Stimulated activated CD4-positive, alpha-beta T cell treated with anti-CD3 and anti-CD28 coated beads, TNF-alpha, amount 100 ng/mL, for 4 hours (primary cell): ENCODE data around the gene L3MBTL4.
"Not testable (repeated sequence)": the region's sequence is repeated elsewhere in the genome, so short reads cannot be mapped to it uniquely, and the experiment has no call there.

Experiments
- DNase-seq, 3 experiments: peaks; one replicate each; pipeline ENCODE4 v3.0.0-alpha.2; 2020; ENCODE audit warnings: low read depth in 3 of 3

The L3MBTL4 gene

GRCh38 chr18:6311456-6312215 lies 103.1 kb downstream of the L3MBTL4 start:
- no peak for DNase-seq

- no peak for DNase-seq
Observed at GRCh38 chr18:6310714-6311113, 104.0 kb downstream of the L3MBTL4 start.

GRCh38 chr18:6297875-6298274 lies 116.8 kb downstream of the L3MBTL4 start:
- no peak for DNase-seq

GRCh38 chr18:6294148-6294784 lies 120.4 kb downstream of the L3MBTL4 start:
- DNase-seq, result no peak

DNA sequence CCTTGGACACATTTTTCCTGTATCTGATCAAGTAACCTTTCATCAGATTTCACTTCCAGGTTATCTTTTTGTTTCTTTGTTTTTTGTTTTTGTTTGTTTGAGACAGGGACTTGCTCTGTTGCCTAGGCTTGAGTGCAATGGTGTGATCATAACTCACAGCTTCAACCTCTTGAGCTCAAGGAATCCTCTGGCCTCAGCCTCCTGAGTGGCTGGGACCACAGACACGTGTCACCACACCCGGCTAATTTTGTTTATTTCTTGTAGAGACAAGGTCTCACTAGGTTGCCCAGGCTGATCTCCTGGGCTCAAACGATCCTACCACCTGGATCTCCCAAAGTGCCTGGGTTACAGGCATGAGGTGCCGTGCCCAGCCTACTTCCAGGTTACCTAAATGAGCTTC lies 124.9 kb downstream of the L3MBTL4 start:
- no peak for DNase-seq

DNA sequence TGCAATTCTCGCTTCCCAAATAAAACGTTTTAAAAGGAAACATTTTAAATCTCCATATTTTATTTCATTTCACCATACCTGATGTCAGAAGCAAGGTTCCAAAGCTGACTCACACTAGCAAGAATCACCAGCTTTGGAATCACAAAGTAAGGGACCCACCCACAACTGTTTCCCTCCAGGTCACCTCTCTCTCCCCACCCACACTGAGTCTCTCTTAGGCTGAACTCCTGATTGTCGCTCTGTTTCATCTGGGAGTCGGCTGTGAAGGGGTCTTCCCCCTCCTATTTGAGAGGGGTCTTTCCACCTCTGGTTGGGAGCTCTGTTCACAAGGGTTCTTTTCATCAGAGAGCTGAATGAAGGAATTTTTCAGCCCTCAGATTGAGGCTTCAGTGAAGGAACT lies 128.1 kb downstream of the L3MBTL4 start:
- no peak for DNase-seq

DNA sequence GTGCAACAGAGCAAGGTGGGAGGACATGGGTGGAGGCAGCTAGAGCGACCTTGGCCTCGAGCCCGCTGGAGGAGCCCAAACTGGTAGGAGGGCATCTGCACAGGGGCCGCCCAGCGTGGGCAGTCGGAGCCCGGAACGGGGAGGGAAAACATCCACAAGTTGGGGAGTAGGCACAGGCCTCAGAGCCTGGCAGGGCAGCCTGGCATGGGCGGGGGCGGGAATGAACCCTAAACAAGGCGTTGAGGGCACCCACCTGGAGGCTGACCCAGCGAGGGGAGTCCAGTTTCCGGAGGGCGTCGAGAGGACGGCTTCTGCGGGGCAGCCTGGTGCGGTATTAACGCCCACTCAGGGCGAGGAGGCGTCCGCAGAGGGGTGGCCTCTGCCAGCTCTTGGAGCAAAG lies 129.9 kb downstream of the L3MBTL4 start:
- DNase-seq, result no peak

DNA sequence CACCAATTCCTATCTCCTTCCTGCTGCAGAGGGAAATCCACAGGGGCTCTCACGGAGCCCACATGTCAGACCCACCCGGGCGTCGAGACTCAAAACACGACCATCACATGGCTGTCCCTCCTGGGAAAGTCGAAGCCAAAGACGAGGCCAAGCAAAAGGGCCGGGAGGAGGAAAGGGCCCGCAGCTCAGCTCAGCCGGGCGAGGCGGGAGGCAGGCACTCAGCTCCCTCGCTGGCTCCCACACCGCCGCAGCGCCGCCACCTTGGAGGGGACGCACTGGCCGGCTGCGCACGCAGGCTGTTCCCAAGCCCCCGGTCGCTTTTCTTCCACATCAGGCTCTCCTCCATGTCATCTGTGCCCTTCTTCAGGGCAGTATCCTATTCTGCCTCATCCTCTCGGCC lies 130.4 kb downstream of the L3MBTL4 start:
- no peak for DNase-seq

GRCh38 chr18:6281874-6282273 lies 132.8 kb downstream of the L3MBTL4 start:
- no peak for DNase-seq

DNA sequence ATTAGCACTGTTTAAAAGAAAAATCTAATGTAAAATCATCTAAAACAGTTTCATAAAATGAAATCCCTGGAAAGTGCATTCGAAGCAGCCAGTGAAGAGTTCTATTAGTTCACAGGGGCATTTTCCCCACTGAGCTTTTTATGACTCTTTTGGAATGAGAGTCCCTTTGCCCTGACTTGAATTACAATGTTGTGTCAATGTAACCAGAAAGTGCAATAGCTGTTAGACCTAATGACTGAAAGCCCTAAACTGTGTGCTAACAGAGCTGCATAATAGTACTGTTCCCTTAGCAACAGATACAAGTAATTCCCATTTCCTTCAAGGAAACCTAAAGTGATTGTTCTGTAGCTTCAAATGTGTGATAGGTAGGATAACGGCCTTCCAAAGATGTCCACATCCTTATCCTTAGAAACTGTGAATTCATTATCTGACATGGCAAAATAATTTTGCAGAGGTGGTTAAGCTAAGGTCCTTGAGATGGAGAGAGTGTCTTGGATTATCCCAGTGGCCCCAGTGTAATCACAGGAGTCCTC lies 134.4 kb downstream of the L3MBTL4 start:
- no peak for DNase-seq

GRCh38 chr18:6279308-6279707 lies 135.4 kb downstream of the L3MBTL4 start:
- no peak for DNase-seq

GRCh38 chr18:6273423-6273822 lies 141.3 kb downstream of the L3MBTL4 start:
- no peak for DNase-seq

GRCh38 chr18:6272144-6272543 lies 142.6 kb downstream of the L3MBTL4 start:
- not testable (repeated sequence) for DNase-seq

DNA sequence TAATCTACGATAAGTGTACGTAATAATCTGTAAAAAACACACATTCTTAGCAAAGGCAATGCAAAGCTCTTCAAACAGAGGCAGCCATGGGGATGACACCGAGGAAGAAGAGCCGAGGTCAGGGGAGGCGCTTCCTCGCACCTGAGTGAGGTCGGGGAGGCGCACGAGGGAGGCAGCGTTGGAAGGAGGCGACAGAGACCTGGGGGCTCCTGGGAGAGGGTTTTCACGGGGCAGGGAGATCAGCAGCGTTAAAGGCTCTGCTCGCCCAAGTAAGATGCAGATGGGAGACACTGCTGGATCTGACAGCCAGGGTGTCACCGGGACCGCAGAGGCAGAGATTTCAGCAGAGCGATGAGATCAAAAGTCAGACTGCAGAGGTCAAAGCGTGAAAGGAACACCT lies 143.1 kb downstream of the L3MBTL4 start:
- DNase-seq, result no peak

GRCh38 chr18:6270771-6271216 lies 143.9 kb downstream of the L3MBTL4 start:
- no peak for DNase-seq

DNA sequence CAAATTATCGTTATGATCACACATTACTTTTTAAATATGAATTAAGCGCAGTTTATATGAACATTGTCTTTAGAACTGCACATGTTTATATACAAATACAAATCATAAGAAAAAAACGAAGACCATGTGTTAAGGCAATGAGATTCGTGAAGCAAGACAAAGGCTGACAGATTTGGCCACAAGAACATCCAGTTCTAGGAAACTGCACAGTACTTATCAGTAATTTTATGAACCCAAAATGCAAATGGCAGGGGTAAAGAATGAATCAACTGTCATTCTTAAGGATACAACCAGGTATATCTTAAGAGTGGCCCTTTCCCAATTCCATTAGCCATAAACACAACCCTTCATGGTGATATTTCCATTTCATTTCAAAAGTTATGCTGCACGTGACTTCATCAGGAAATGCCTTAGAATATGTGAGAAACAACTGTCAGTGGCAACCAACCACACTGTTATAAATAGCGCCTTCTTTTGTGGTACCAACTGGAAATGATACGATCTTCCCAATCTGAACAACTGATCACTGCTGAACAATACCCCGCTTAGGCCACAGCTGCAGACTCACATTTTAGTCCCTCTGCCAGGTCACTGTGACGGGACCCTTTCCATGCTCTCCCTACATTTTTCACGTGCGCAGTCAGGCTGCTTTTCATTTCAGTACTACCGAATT lies 144.9 kb downstream of the L3MBTL4 start:
- DNase-seq, result no peak

DNA sequence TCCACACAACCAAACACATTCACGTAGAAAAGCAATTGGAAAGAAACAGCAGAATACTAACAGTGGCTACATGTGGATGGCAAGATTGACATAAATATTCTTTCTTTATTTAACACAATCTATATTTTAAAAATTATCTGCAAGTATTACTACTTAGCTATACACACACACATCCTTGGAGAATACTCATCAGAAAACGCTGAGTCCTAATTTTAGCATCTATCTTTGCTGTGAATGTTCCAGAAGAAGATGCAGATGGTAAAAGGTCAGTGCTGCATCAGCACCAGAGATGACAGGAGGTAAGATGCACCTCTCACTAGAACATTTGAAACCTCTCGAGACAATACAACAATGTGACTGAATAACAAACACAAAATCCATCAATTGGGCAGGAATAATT lies 148.5 kb downstream of the L3MBTL4 start:
- no peak for DNase-seq

DNA sequence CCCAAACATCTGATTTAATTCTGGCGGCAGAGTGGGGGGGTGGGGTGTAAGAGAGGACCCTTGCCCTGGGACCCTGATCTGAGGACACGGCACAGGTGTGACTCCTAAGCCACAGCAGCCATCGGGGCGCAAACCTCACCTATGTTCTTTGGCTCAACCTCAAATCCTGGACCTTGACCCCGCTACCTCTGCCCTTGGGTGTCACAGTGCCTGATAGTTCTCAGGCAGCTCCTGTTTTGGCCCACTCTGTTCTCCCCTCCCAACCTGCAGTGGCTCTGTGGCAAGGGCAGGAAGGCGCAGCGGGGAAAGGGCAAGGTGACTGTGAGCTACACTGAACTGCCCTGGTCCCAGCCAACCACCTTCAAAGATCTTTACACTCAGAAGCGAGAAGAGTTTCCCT lies 152.8 kb downstream of the L3MBTL4 start:
- DNase-seq, result no peak

- DNase-seq, result not testable (repeated sequence)
Observed at GRCh38 chr18:6259324-6259723, 155.4 kb downstream of the L3MBTL4 start.

DNA sequence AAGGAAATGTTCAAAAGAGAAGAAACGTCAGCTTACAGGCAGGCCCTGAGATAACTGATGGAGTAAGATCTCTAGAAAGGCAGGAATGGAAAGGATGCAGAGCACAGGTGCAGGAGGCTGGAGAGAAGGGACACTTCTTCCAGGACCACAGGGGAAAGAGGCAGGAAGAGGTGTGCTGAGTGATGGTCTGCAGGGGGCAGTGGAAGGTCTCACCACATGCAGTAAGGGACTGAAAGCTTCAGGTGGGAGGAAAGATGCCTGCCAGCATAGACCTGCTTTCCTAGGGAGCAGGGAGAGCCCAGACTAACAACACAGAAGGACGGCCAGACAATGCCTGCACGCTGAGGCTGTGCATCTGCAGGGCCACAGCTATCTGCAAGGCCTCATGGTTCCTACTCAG lies 156.8 kb downstream of the L3MBTL4 start:
- DNase-seq, result no peak

GRCh38 chr18:6256521-6256920 lies 158.2 kb downstream of the L3MBTL4 start:
- no peak for DNase-seq

DNA sequence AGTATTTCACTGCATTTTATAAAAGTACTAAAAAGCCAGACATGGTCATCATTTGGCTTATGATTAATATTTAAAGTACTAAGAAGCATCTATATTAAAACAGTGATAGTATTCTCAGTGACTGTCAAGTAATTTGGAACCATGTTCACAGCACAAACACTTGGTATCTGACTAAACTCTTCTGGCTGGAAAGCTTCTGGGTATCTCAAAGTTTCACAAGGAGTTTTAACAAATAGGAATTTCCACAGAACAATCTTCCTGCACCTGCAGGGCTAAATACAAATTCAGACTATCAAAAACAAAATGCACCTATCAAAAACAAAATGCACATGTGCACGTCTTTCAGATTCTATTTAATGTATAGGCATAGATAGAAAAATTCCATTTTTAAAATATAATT lies 158.8 kb downstream of the L3MBTL4 start:
- DNase-seq, result no peak
